Sigmoid colon (tissue), 7 donors: ENCODE data around the gene TMEM63B. TPM values are rescaled to one million over a fixed set of nuclear protein-coding genes. Genes with fewer than 3 reads are reported as not detected.
A peak's percentile ranks its signal among the peaks of the same experiment; 100 is the strongest.

Experiments
- DNase-seq: peaks from one replicate; pipeline ENCODE4 v3.0.0-alpha.2; 2019
- H3K27ac ChIP-seq, 4 donors: fragments of 200-600 bp; sonication (generic); one replicate each; pipeline ENCODE4 v1.5.1; 2016 to 2019; ENCODE audit warnings: mild to moderate bottlenecking in 1 of 4
- H3K27me3 ChIP-seq, 3 donors: fragments of 200-600 bp; sonication (generic); one replicate each; pipeline ENCODE4 v1.5.1; 2019; ENCODE audit warnings: mild to moderate bottlenecking in 1 of 3
- H3K36me3 ChIP-seq, 4 donors: fragments of 200-600 bp; sonication (generic); one replicate each; pipeline ENCODE4 v1.5.1; 2016 to 2019
- H3K4me1 ChIP-seq, 4 donors: fragments of 200-600 bp; sonication (generic); one replicate each; pipeline ENCODE4 v1.5.1; 2017 to 2019
- H3K4me3 ChIP-seq, 4 donors: fragments of 200-600 bp; sonication (generic); one replicate each; pipeline ENCODE4 v1.5.1; 2017 to 2019; ENCODE audit warnings: mild to moderate bottlenecking in 2 of 4, moderate library complexity in 1 of 4
- H3K9me3 ChIP-seq, 4 donors: fragments of 200-600 bp in 3 of 4; sonication (generic) in 3 of 4; one replicate each; pipeline versions ENCODE4 v1.5.1 to v1.6.1; 2013 to 2019
- EP300 ChIP-seq, 4 donors: sonication (generic); formaldehyde crosslinking; IDR thresholded peaks; one replicate each; pipeline ENCODE4 v1.6.1; 2017; ENCODE audit warnings: antibody characterized with exemption in 4 of 4
- POLR2A ChIP-seq, 2 donors: fragments of 450-650 bp; IDR thresholded peaks; one replicate each; pipeline ENCODE4 v1.6.1; 2016; ENCODE audit warnings: antibody characterized with exemption in 2 of 2, mild to moderate bottlenecking in 2 of 2, moderate library complexity in 2 of 2
- POLR2AphosphoS5 ChIP-seq, 4 donors: sonication (generic); formaldehyde crosslinking; IDR thresholded peaks; one replicate each; pipeline ENCODE4 v1.6.1; 2017; ENCODE audit warnings: antibody characterized with exemption in 4 of 4
- WGBS, 2 donors: extraction: QIAGEN DNeasy Blood & Tissue Kit; methylation state at CpG; one replicate each; pipeline ENCODE4 v1.1.7; 2013; 5-methylcytosine and 5-hydroxymethylcytosine counted together
- intact Hi-C: fragments of 100-400 bp; cut with DNase I; formaldehyde crosslinking; loops from one replicate; pipeline ENCODE4 v1.15.1; 2023
- polyA plus RNA-seq, 3 donors: library from polyadenylated mRNA; stranded (reverse); fragments of 200-250 nt; gene quantifications; one replicate each; pipeline ENCODE4 v1.2.3, GENCODE V29; 2013
- total RNA-seq, 4 donors: library from RNA; depleted of rRNA; stranded (reverse); fragments of >200 nt; gene quantifications; one replicate each; pipeline ENCODE4 v1.1.0, GENCODE V29; 2016
- TF ChIP-seq, protein P1 (sequence below), 4 experiments: fragments of 450-650 bp in 3 of 4; fragments of 200-600 bp in 1 of 4; IDR thresholded peaks; one replicate each; pipeline ENCODE4 v1.5.1; 2016 to 2019; ENCODE audit warnings: antibody characterized with exemption in 4 of 4, mild to moderate bottlenecking in 3 of 4, moderate library complexity in 2 of 4
- donor health status: healthy with polysubstance abuse.
- donor health status: Bipolar disorder and iron deficiency.
- donor health status: healthy.

The TMEM63B gene
- total and polyA plus RNA-seq, 7 donors = 9.0 to 48.5 (median 14.6) TPM

DNA sequence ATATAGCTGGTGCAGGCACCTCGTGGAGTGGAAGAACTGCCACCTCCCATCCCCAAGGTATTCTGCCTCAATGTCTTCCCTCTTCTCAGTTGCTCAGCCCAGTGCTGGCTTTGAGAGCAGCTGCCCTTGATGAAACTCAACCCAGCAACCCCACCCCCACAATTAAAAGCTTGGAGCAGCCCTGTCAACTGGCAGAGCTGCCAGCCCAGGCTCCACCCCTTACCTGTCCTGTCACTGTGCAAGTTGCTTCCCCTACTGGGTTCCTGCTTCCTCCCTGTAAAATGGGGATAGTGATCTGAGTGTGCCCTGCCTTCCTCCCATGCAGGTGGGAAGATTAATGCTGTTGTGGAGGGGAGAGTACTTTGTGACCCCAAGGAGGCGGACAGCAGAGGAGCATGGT, 4.5 kb downstream of the TMEM63B start:
- no peaks in the 10 kb centered on the region for H3K27me3 ChIP-seq
- H3K27ac ChIP-seq = no peak overlapping the region
- H3K9me3 ChIP-seq = no peaks in the 10 kb centered on the region
- intact Hi-C loops = no loop called here
- DNase-seq = no peak
- H3K4me3 ChIP-seq = no peak overlapping the region
- WGBS, 2 donors = 48 to 79% methylated on average over 2 of the region's 2 CpGs
- peaks cover 0 to 26% (median 19%) of the 10 kb centered on the region in 4 donors for H3K4me1 ChIP-seq
- H3K36me3 ChIP-seq = peaks cover 0 to 23% (median 8%) of the 10 kb centered on the region in 4 donors
- no peak for TF ChIP-seq POLR2A (IDR thresholded peaks at IDR 0.05)
- TF ChIP-seq EP300 (IDR thresholded peaks at IDR 0.05) = no peak
- no peak for TF ChIP-seq POLR2AphosphoS5 (IDR thresholded peaks at IDR 0.05)
- TF ChIP-seq, protein P1, sequence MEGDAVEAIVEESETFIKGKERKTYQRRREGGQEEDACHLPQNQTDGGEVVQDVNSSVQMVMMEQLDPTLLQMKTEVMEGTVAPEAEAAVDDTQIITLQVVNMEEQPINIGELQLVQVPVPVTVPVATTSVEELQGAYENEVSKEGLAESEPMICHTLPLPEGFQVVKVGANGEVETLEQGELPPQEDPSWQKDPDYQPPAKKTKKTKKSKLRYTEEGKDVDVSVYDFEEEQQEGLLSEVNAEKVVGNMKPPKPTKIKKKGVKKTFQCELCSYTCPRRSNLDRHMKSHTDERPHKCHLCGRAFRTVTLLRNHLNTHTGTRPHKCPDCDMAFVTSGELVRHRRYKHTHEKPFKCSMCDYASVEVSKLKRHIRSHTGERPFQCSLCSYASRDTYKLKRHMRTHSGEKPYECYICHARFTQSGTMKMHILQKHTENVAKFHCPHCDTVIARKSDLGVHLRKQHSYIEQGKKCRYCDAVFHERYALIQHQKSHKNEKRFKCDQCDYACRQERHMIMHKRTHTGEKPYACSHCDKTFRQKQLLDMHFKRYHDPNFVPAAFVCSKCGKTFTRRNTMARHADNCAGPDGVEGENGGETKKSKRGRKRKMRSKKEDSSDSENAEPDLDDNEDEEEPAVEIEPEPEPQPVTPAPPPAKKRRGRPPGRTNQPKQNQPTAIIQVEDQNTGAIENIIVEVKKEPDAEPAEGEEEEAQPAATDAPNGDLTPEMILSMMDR (IDR thresholded peaks at IDR 0.05) = no peak

DNA sequence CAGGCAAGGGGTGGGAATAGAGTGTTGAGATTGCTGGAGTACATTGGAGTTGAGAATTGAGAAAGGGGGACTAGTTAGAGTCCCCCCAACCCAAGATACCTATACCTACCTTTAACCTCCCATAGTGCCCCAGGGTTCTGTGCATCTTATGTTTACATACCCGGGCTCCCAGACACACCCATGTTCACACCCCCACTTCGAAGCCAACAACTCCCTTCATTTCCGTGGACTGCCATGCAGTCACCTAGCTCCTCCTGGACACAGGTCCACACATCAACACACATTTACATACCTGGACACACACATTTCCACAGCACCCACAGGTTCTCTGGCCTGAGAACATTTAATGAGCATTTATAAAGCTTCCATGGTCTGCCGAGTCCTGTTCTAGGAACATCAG, 5.1 kb downstream of the TMEM63B start:
- Histone ChIP-seq H3K36me3 (peaks cover 0 to 29% (median 11%) of the 10 kb centered on the region in 4 donors), H3K27me3 (no peaks in the 10 kb centered on the region), H3K9me3 (no peaks in the 10 kb centered on the region), H3K27ac (peak overlapping the region in 1 of 4 donors; percentile 62), H3K4me1 (peaks cover 0 to 26% (median 19%) of the 10 kb centered on the region in 4 donors), H3K4me3 (no peak overlapping the region)
- DNase-seq = no peak
- intact Hi-C loops = no loop called here
- TF ChIP-seq POLR2AphosphoS5 (IDR thresholded peaks at IDR 0.05) (no peak), EP300 (IDR thresholded peaks at IDR 0.05) (no peak), POLR2A (IDR thresholded peaks at IDR 0.05) (no peak)
- TF ChIP-seq, protein P1 (IDR thresholded peaks at IDR 0.05) = no peak
- WGBS, 2 donors = 20 to 70% methylated on average over 4 of the region's 4 CpGs

DNA sequence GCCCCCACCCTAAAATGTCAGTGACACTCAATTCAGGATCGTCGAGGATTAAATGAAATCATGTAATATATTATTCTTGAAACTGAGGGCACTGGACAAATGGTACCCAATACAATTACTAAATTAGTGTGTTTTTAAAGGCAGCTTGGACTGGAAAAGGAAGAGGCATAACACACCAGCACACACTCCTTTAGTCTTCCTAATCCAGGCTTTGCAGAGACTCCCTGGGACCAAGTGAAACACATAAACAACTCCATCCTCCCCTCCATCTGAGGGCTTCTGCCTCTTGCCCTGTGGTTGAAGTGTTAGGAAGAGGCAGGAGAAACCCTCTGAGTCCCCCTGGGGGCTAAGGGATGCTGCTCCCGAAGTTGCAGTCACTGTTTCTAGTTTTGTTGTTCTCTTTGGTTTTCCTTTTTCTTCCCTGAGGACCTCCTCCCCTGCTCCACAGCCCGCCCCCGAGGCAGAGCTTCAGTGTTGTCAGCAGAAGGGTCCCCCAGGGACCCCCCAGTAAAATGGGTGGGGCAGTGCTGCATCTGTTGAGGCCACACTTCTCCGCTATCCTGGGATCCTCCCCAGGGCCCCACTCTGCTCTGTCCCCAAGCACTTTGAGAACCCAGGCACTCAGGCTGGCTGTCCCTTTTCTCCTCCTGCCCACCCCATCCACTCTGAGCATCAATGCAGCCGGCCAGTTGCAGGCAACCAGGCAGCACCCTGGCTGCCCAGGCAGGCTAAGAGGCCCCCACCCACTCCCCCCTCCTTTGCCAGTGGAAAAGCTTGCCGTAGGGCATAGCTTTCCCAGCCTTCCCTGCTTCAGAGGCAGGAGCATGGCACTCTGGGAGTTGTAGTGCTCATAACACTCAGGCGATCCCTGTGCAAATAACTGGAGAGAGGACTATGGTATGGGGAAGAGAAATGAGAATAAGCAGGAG, 5.9 kb downstream of the TMEM63B start:
- intact Hi-C loops = no loop called here
- 24 to 33% methylated on average over 9 of the region's 9 CpGs for WGBS, 2 donors
- Histone ChIP-seq H3K4me1 (peaks cover 0 to 21% (median 17%) of the 10 kb centered on the region in 4 donors), H3K4me3 (peak overlapping the region in 1 of 4 donors; percentile 3), H3K36me3 (peaks cover 0 to 35% (median 14%) of the 10 kb centered on the region in 4 donors), H3K27me3 (no peaks in the 10 kb centered on the region), H3K9me3 (no peaks in the 10 kb centered on the region), H3K27ac (peak overlapping the region; percentile 21 to 62 (median 37))
- peak; percentile 80 for DNase-seq
- TF ChIP-seq EP300 (IDR thresholded peaks at IDR 0.05) (no peak), POLR2A (IDR thresholded peaks at IDR 0.05) (no peak), POLR2AphosphoS5 (IDR thresholded peaks at IDR 0.05) (no peak)
- TF ChIP-seq, protein P1 (IDR thresholded peaks at IDR 0.05) = no peak

DNA sequence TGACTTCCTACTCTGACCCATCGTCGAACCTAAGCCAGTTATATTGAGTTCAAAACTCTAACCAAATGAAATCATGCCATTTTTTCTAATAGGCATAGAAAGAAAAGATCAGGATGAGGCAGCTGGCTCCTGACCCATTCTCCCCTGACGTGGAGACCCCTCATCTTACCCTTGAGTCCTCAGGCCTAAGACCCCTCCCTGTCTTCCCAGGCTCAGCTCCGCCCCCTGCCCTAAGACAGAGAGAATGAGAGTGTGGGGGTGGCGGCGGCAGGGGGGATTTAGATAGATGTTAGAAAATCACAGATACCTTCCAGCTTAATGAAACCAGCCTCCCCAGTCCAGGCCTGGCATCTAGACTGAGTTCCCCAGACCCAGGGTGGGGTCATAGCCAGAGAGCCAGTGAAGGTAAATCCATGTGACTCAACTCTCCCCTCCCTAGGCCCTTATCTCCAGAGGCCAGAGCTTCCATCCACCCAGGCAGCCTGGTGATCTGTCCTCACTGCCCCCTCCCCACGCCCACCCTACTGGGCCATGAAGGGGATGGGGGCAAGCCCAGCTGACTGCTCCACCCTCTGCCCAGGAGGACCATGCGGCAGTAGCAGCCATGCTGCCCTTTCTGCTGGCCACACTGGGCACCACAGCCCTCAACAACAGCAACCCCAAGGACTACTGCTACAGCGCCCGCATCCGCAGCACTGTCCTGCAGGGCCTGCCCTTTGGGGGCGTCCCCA, 6.8 kb downstream of the TMEM63B start:
- no peak for DNase-seq
- 78 to 85% methylated on average over 12 of the region's 12 CpGs for WGBS, 2 donors
- intact Hi-C loops = no loop called here
- Histone ChIP-seq H3K36me3 (peaks cover 0 to 41% (median 16%) of the 10 kb centered on the region in 4 donors), H3K4me1 (peaks cover 0 to 13% (median 9%) of the 10 kb centered on the region in 4 donors), H3K27me3 (no peaks in the 10 kb centered on the region), H3K4me3 (no peak overlapping the region), H3K27ac (no peak overlapping the region), H3K9me3 (no peaks in the 10 kb centered on the region)
- TF ChIP-seq, protein P1 (IDR thresholded peaks at IDR 0.05) = no peak
- TF ChIP-seq POLR2AphosphoS5 (IDR thresholded peaks at IDR 0.05) (no peak), EP300 (IDR thresholded peaks at IDR 0.05) (no peak), POLR2A (IDR thresholded peaks at IDR 0.05) (no peak)
